NCI-H446 (cell line): ENCODE measurements around the gene FARP1.
A peak's percentile ranks its signal among the peaks of the same experiment; 100 is the strongest.

Source experiments
- DNase-seq, 2 experiments: peaks; one replicate each; lab custom pipeline; 2025; lab: John Stamatoyannopoulos, UW

Gene FARP1

GRCh38 chr13:98203646-98204326, 60.9 kb downstream of the FARP1 start:
- DNase-seq = no peak

GRCh38 chr13:98204546-98204945, 61.7 kb downstream of the FARP1 start:
- no peak for DNase-seq

GRCh38 chr13:98206946-98207345, 64.1 kb downstream of the FARP1 start:
- DNase-seq = no peak

DNA sequence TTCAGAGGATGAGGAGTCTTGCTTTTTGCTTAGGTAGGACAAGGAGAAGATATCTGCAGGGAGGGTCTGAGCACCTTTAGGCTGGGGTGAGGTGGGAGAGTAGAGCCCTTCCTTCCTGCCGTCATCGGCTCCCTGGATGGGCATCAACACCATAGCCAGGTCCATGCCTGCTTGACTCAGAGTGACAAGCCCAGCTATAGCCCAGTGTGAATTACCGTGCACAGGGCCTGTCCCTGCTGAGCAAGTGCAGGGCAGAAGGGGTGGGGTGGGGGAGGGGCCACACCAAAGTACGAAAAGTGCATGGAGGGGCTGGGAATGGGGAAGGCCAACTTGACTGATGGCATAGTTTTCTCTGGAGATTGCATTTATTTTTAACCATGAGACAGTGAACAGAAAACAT, 64.5 kb downstream of the FARP1 start:
- no peak for DNase-seq

- DNase-seq = no peak
Measured at GRCh38 chr13:98208606-98209005, 65.7 kb downstream of the FARP1 start.

GRCh38 chr13:98212763-98213162, 69.9 kb downstream of the FARP1 start:
- DNase-seq = no peak

- no peak for DNase-seq
Measured at GRCh38 chr13:98213354-98213753, 70.5 kb downstream of the FARP1 start.

DNA sequence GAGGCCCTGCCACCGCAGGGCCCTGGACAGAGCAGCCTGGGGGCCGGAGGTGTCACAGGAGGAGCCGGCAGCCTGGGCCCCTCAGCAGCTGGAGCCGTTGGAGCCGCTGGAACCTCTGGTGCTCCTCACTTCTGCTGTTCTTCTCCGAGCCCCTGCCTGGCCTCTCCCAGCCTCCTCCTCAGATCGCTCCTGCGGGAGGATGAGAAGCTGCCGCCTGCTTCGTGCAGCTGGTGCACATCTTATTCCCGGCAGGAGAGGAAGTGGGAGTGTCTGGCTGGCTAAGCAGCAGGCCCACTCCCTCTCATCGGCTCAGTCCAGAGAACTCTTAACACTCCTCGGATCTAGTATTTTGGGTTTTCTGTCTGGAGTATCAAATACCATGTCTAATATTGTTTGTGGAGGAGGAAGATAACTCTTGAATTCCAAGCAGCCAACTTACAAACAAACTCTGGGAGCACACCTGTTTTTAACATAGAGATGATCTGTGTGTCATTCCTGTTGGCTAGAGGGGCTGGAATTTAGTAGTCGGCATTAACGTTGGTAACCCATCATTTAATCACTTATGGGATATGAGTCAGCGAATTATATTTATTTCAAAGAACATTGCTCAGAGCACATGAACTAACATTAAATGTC, 71.2 kb downstream of the FARP1 start:
- DNase-seq = no peak

DNA sequence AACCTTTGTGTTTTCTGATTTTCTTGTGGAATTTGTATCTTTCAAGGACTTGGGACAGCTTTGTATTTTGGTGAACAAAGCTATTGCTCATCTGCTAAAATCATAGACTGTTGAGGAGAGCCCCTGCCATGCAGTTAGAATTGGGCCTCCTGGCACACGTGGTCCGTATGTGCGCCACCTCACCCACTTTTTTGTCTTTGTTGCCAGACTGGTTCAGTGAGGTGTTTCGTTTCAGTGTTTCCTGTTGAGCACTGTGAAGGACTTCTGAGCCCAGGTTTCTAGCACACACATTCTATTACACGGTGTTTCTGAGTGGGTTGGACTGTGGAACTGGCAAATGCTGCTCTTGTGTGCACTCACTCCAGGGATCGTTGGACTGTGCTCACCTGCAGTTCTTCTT, 71.8 kb downstream of the FARP1 start:
- no peak for DNase-seq

DNA sequence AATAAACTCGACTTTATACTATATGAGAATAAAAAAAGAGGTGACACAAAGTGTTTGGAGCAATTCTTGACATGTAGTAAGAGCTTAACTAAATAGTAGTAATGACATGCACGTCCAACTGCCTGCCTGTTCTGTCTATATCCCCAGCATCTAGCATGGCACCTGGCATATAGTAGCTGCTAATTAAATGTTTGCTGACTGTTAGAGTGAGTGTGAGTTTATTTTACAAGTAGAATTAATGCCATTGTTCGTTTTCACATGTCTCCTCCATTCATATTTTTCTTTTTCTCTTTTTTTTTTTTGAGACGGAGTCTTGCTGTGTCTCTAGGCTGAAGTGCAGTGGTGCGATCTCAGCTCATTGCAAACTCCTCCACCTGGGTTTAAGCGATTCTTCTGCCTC, 72.6 kb downstream of the FARP1 start:
- no peak for DNase-seq

DNA sequence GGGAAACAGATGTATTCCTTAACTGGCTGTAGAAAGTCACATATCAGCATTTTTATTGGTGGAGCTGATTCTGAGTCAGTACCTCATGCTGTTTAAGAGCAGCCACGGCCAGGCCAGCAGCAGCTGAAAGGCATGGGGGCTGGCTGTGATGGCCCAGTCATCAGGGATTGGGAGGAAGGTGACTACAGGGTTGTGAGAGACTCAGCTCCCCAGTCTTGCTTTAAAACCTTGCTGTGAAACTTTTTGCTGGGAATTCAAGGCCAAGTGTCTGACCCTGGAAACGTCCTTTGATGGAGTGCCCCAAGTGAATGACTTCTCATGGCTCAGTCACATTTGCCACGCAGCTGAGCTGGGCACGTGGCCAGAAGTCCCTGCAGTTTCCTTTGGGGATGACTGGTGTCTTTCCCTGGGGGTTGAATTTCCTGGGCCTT, 73.3 kb downstream of the FARP1 start:
- DNase-seq = peak in 1 of 2 experiments; percentile 13

- no peak for DNase-seq
Measured at GRCh38 chr13:98216711-98217285, 73.9 kb downstream of the FARP1 start.

- DNase-seq = no peak
Measured at GRCh38 chr13:98217597-98217996, 74.7 kb downstream of the FARP1 start.

GRCh38 chr13:98219685-98220084, 76.8 kb downstream of the FARP1 start:
- DNase-seq = no peak

- DNase-seq = no peak
Measured at GRCh38 chr13:98220271-98220791, 77.4 kb downstream of the FARP1 start.

- DNase-seq = peak; percentile 13 to 49
Measured at GRCh38 chr13:98221234-98221633, 78.3 kb downstream of the FARP1 start.

GRCh38 chr13:98222081-98222554, 79.2 kb downstream of the FARP1 start:
- DNase-seq = no peak

DNA sequence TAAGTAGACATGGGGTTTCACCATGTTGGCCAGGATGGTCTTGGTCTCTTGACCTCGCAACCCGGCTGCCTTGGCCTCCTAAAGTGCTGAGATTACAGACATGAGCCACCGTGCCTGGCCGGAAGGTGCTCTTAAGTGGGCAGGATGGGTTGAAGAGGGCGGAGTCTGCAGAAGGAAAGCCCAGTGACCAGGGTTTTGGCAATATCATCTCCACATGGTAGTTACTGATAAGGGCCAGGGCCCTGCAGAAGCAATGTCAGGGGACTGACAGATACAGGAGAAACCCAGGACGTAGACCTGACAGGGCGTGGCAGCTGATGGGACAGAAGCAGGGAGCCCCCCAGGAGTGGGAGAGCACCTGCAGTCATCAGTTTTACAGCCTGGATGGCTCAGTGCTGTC, 79.9 kb downstream of the FARP1 start:
- no peak for DNase-seq

DNA sequence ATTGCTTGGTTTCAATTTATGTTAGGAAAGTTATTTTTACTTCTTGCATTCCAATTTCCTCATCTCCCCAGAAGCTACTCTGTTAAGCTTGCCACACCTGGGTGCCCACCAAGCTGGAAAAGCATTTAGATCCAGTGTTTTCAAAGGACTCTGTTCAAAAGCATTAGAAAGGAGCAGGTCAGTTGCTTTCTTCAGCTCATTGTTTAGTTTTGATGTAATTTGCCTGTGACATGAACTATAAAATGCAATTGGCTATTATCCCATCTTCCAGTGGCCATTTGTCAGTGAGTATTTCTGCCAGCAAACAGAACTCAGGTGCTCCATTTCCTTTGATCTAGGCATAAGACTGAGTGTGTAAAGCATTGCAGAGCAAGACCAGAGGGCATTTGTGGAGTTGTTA, 80.8 kb downstream of the FARP1 start:
- no peak for DNase-seq

DNA sequence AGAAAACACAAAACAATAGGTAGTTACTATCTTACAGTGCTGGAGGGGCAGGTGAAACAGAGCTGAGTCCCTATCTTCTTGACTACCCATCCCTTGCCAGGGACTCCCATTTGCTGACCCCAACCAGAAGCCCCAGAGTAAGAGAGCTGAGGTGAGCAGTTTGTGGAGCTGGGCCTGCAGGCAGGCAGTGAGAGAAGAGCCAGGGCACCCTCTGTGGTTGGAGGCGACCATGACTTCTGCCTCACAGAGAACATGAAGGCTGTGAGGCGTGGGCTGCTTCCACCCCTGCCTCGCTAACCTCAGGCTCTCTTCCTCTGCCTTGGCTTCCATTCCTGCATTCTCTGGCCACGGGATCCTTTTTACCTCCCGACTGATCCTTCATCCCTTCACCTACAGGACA, 81.7 kb downstream of the FARP1 start:
- DNase-seq = no peak

- DNase-seq = no peak
Measured at GRCh38 chr13:98225036-98225940, 82.4 kb downstream of the FARP1 start.

DNA sequence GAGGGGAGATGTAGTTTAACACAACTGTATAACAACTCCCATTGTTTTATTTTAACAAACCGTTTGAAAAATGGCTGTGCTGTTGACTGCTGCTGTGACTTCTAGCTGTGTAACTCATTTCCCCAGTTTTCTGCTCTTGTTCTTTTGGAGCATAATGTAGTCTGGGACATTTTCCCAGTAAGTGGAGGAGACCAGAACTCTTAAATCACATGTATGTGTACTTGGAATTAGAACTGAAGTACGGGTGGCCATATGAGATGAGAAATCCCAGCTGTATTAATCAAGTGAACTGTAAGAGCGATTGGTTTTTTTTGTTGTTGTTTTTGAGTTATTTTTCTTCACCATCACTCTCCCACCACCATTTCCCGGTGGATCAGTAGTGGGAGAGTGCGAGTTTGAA, 83.6 kb downstream of the FARP1 start:
- no peak for DNase-seq
